SK-N-SH treated with all-trans-retinoic acid at 6 μM for 48 hours (cell line): Measurements from ENCODE around the gene CSNK2A1.

Experiments
- BACH2 ChIP-seq: fragments of 250-450 bp; sonication (Bioruptor Pico); IDR thresholded peaks from 2 replicates; pipeline ENCODE4 v1.9.0; 2021; ENCODE audit warnings: mild to moderate bottlenecking, borderline replicate concordance
- RARB ChIP-seq: fragments of 250-450 bp; sonication (Bioruptor Pico); IDR thresholded peaks from 2 replicates; pipeline ENCODE4 v1.8.0; 2021; ENCODE audit warnings: mild to moderate bottlenecking, moderate library complexity
- SNAI2 ChIP-seq: fragments of 250-450 bp; sonication (Bioruptor Pico); IDR thresholded peaks from 2 replicates; pipeline ENCODE4 v1.5.0; 2020; ENCODE audit warnings: mild to moderate bottlenecking, moderate library complexity
- ZFP3 ChIP-seq: fragments of 250-450 bp; sonication (Bioruptor Pico); IDR thresholded peaks from 2 replicates; pipeline ENCODE4 v1.5.0; 2020; ENCODE audit warnings: mild to moderate bottlenecking, moderate library complexity
- ZFP30 ChIP-seq: fragments of 450-650 bp; formaldehyde crosslinking; IDR thresholded peaks from 2 replicates; pipeline ENCODE4 v1.5.0; 2022; ENCODE audit warnings: mild to moderate bottlenecking, moderate library complexity
- TF ChIP-seq, protein P1 (sequence below): fragments of 250-450 bp; sonication (Bioruptor Pico); IDR thresholded peaks from 2 replicates; pipeline ENCODE4 v1.8.0; 2021; ENCODE audit warnings: low read depth, mild to moderate bottlenecking, moderate library complexity, borderline replicate concordance
- TF ChIP-seq, protein P2 (sequence below): fragments of 250-450 bp; sonication (Bioruptor Pico); IDR thresholded peaks from 2 replicates; pipeline ENCODE4 v1.5.1; 2020; ENCODE audit warnings: low read depth, mild to moderate bottlenecking, moderate library complexity

DNA sequence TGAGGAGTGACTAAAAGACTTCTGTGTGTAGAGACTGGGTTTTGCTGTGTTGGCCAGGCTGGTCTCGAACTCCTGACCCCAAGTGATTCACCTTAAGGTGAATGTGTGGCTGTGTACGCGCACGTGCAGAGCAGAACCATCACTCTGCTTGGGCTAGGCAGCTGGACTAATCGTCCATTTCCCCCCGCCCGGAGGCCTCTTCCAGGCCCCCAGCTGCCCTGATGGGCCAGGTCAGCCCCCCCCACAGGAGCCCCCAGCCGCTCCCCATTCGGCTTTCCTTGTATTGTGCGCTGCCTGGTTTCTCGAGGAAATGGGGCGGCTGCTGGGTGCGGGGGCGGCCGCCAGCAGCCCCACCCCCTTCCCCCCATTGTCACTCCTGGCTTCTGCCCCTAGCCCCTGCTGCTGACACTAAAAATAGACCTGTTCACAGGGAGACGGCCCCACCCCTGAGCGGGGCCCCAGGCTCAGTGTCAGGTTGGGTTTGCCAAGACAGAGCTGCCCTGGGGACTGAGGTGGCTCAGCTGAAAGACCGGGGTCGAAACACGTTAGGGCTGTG lies 24.6 kb upstream of the CSNK2A1 start:
- TF ChIP-seq, protein P1, sequence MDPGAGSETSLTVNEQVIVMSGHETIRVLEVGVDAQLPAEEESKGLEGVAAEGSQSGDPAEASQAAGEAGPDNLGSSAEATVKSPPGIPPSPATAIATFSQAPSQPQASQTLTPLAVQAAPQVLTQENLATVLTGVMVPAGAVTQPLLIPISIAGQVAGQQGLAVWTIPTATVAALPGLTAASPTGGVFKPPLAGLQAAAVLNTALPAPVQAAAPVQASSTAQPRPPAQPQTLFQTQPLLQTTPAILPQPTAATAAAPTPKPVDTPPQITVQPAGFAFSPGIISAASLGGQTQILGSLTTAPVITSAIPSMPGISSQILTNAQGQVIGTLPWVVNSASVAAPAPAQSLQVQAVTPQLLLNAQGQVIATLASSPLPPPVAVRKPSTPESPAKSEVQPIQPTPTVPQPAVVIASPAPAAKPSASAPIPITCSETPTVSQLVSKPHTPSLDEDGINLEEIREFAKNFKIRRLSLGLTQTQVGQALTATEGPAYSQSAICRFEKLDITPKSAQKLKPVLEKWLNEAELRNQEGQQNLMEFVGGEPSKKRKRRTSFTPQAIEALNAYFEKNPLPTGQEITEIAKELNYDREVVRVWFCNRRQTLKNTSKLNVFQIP (CRISPR knock-in tag): no peak
- TF ChIP-seq, protein P2, sequence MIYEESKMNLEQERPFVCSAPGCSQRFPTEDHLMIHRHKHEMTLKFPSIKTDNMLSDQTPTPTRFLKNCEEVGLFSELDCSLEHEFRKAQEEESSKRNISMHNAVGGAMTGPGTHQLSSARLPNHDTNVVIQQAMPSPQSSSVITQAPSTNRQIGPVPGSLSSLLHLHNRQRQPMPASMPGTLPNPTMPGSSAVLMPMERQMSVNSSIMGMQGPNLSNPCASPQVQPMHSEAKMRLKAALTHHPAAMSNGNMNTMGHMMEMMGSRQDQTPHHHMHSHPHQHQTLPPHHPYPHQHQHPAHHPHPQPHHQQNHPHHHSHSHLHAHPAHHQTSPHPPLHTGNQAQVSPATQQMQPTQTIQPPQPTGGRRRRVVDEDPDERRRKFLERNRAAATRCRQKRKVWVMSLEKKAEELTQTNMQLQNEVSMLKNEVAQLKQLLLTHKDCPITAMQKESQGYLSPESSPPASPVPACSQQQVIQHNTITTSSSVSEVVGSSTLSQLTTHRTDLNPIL (CRISPR knock-in tag): no peak
- TF ChIP-seq ZFP30 (no peak), SNAI2 (CRISPR knock-in tag) (no peak), RARB (no peak), ZFP3 (CRISPR knock-in tag) (no peak), BACH2 (CRISPR knock-in tag) (no peak)
